Fibroblast of gingiva (primary cell): ENCODE measurements around the gene GREB1L.
A peak's percentile ranks its signal among the peaks of the same experiment; 100 is the strongest.

Source experiments
- DNase-seq: peaks from one replicate; pipeline ENCODE4 v3.0.0-alpha.2; 2011; ENCODE audit warnings: low read depth

GREB1L gene

GRCh38 chr18:21450913-21451312 is 208.9 kb downstream of the GREB1L start:
- DNase-seq, result no peak

GRCh38 chr18:21451851-21452250 is 209.8 kb downstream of the GREB1L start:
- no peak for DNase-seq

- DNase-seq, result no peak
Measured at GRCh38 chr18:21452276-21452780, 210.3 kb downstream of the GREB1L start.

GRCh38 chr18:21452796-21453510 is 210.9 kb downstream of the GREB1L start:
- peak; percentile 32 for DNase-seq

- DNase-seq, result no peak
Measured at GRCh38 chr18:21453511-21453901, 211.5 kb downstream of the GREB1L start.

- no peak for DNase-seq
Measured at GRCh38 chr18:21454725-21455124, 212.7 kb downstream of the GREB1L start.

GRCh38 chr18:21456428-21457178 is 214.6 kb downstream of the GREB1L start:
- DNase-seq, result no peak

- no peak for DNase-seq
Measured at GRCh38 chr18:21457179-21457535, 215.1 kb downstream of the GREB1L start.

- peak; percentile 84 for DNase-seq
Measured at GRCh38 chr18:21458310-21458709, 216.3 kb downstream of the GREB1L start.

- DNase-seq, result no peak
Measured at GRCh38 chr18:21458788-21459187, 216.8 kb downstream of the GREB1L start.

GRCh38 chr18:21459706-21460286 is 217.8 kb downstream of the GREB1L start:
- no peak for DNase-seq

GRCh38 chr18:21461460-21461859 is 219.4 kb downstream of the GREB1L start:
- DNase-seq, result no peak

GRCh38 chr18:21463718-21464117 is 221.7 kb downstream of the GREB1L start:
- DNase-seq, result peak; percentile 60

GRCh38 chr18:21468514-21469164 is 226.6 kb downstream of the GREB1L start:
- DNase-seq, result no peak

GRCh38 chr18:21472741-21473140 is 230.7 kb downstream of the GREB1L start:
- DNase-seq, result no peak

GRCh38 chr18:21474621-21475020 is 232.6 kb downstream of the GREB1L start:
- no peak for DNase-seq

- no peak for DNase-seq
Measured at GRCh38 chr18:21479721-21480120, 237.7 kb downstream of the GREB1L start.

- DNase-seq, result no peak
Measured at GRCh38 chr18:21481739-21482138, 239.7 kb downstream of the GREB1L start.

GRCh38 chr18:21483051-21483450 is 241.0 kb downstream of the GREB1L start:
- DNase-seq, result no peak

- DNase-seq, result peak; percentile 10
Measured at GRCh38 chr18:21484851-21485636, 243.0 kb downstream of the GREB1L start.

GRCh38 chr18:21486905-21487437 is 244.9 kb downstream of the GREB1L start:
- no peak for DNase-seq
